Nephron progenitor cell (in vitro differentiated cells): Measurements from ENCODE around the gene LYRM4.
A peak's percentile ranks its signal among the peaks of the same experiment; 100 is the strongest.

Experiments
- DNase-seq: peaks from one replicate; pipeline ENCODE4 v3.0.0; 2021
- H3K27ac Mint-ChIP-seq: 2 replicates; pipeline ENCODE4 v1.8.0; 2021; ENCODE audit warnings: mild to moderate bottlenecking, moderate library complexity, mixed read lengths
- H3K27me3 Mint-ChIP-seq: 2 replicates; pipeline ENCODE4 v1.8.0; 2021; ENCODE audit warnings: mild to moderate bottlenecking, low read depth, mixed read lengths; ENCODE audit not compliant: poor library complexity
- H3K36me3 Mint-ChIP-seq: 2 replicates; pipeline ENCODE4 v1.8.0; 2021; ENCODE audit warnings: low read depth, mixed read lengths
- H3K4me1 Mint-ChIP-seq: 2 replicates; pipeline ENCODE4 v1.8.0; 2021; ENCODE audit warnings: mixed read lengths
- H3K4me3 Mint-ChIP-seq: 2 replicates; pipeline ENCODE4 v1.8.0; 2021; ENCODE audit warnings: mild to moderate bottlenecking, moderate library complexity, mixed read lengths
- H3K9me3 Mint-ChIP-seq: 2 replicates; pipeline ENCODE4 v1.8.0; 2021; ENCODE audit warnings: mild to moderate bottlenecking, moderate library complexity, mixed read lengths
- TF ChIP-seq, protein P1 (sequence below): fragments of 200-600 bp; sonication (generic); IDR thresholded peaks from 2 replicates; pipeline ENCODE4 v1.5.0; 2021; ENCODE audit warnings: antibody characterized with exemption

LYRM4 gene

DNA sequence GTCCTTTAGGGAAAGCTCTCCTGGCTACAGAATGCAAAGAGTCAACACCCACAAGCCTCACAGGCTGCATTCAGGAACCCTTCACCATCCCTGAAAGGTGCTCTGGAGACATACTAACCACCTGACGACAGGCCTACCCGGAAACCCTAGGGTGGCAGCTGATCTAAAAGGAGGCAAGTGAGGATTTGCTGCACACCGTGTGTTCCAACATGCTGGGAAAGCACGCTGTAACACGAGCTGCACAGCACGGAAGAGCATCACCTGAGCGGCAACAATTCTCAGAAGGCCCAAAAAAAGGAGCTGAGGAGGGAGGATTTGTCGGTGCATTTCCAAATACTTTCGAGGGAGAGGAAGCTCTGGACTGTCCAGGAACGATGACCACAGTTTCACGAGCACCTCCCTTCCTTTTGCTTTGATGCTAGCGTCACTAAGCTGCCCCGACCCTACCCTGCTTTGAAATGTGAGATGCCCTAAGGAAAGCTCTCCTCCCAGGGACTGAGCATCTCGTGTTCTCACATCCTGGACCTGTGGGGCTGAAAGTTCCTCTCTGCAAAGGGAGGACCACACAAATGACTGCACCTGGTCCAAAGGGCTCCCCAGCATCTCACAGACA lies 88.6 kb downstream of the LYRM4 start:
- Mint-ChIP-seq H3K36me3 (no peaks in the 10 kb centered on the region), H3K4me1 (peaks cover 79% of the 10 kb centered on the region), H3K27me3 (peaks cover 5% of the 10 kb centered on the region), H3K9me3 (no peaks in the 10 kb centered on the region), H3K27ac (peak overlapping the region; percentile 44), H3K4me3 (peak overlapping the region; percentile 32)
- TF ChIP-seq, protein P1, sequence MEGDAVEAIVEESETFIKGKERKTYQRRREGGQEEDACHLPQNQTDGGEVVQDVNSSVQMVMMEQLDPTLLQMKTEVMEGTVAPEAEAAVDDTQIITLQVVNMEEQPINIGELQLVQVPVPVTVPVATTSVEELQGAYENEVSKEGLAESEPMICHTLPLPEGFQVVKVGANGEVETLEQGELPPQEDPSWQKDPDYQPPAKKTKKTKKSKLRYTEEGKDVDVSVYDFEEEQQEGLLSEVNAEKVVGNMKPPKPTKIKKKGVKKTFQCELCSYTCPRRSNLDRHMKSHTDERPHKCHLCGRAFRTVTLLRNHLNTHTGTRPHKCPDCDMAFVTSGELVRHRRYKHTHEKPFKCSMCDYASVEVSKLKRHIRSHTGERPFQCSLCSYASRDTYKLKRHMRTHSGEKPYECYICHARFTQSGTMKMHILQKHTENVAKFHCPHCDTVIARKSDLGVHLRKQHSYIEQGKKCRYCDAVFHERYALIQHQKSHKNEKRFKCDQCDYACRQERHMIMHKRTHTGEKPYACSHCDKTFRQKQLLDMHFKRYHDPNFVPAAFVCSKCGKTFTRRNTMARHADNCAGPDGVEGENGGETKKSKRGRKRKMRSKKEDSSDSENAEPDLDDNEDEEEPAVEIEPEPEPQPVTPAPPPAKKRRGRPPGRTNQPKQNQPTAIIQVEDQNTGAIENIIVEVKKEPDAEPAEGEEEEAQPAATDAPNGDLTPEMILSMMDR = no peak
- peak; percentile 29 for DNase-seq

DNA sequence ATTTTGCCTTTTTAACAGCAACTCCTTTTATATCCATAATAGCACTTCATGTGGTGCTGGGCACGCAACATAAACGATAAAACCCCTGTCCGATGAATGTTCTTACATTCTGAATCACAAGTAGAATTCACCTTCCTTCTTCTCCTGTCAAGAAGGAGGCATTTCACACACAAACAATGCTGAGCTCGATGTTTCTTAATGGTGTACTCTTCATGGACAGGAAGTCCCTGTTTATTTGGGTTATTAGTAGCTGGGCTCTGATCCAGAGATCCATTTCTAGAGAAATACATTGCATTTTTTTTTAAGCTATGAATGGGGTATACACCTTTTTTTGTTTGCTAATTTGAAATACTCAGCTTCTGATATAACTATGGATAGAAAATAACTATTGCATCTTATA lies 93.2 kb downstream of the LYRM4 start:
- H3K27me3 Mint-ChIP-seq = peaks cover 5% of the 10 kb centered on the region
- peaks cover 46% of the 10 kb centered on the region for H3K4me1 Mint-ChIP-seq
- no peak overlapping the region for H3K27ac Mint-ChIP-seq
- H3K36me3 Mint-ChIP-seq = no peaks in the 10 kb centered on the region
- H3K4me3 Mint-ChIP-seq = no peak overlapping the region
- no peaks in the 10 kb centered on the region for H3K9me3 Mint-ChIP-seq
- TF ChIP-seq, protein P1 = no peak
- no peak for DNase-seq

DNA sequence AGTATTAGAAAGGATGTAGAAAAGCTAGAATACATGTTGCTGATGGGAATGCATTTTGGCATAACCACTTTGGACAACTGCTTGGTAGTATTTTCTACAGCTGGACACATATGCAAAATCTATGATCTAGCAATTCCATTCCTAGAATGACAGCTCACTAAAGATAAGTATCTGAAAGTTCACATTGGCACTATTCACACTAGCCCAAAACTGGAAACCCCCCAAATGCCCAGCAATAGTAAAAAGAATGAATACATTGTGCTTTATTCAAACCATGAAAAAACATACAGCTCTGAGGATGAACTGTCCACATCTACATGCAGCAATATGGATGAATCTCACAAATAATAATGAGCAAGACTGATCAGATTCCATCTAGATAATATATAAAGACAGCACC lies 96.7 kb downstream of the LYRM4 start:
- peaks cover 8% of the 10 kb centered on the region for H3K27me3 Mint-ChIP-seq
- no peak overlapping the region for H3K4me3 Mint-ChIP-seq
- DNase-seq = no peak
- peaks cover 23% of the 10 kb centered on the region for H3K4me1 Mint-ChIP-seq
- TF ChIP-seq, protein P1 = no peak
- no peaks in the 10 kb centered on the region for H3K9me3 Mint-ChIP-seq
- H3K27ac Mint-ChIP-seq = no peak overlapping the region
- H3K36me3 Mint-ChIP-seq = no peaks in the 10 kb centered on the region

DNA sequence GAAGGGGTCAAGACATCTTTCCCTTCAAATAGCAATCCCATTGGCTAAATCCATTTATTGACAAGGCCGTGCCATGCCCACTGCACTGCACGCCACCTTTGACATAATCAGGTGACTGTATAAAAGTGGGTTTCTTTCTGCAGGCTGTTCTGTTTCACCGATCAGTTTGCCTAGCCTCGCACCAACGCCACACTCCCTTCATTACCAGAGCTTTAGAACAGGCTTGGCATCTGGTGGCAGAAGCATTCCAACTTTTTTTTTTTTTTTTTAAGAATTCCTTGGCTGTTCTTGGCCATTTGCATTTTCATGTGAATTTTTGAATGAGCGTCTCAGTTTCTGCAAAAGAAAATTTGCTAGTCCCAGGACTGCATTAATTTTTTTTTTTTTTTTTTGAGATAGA lies 97.5 kb downstream of the LYRM4 start:
- no peak overlapping the region for H3K4me3 Mint-ChIP-seq
- TF ChIP-seq, protein P1 = no peak
- H3K27me3 Mint-ChIP-seq = peaks cover 8% of the 10 kb centered on the region
- DNase-seq = no peak
- H3K36me3 Mint-ChIP-seq = no peaks in the 10 kb centered on the region
- H3K9me3 Mint-ChIP-seq = no peaks in the 10 kb centered on the region
- H3K4me1 Mint-ChIP-seq = peaks cover 24% of the 10 kb centered on the region
- H3K27ac Mint-ChIP-seq = peak overlapping the region; percentile 34

DNA sequence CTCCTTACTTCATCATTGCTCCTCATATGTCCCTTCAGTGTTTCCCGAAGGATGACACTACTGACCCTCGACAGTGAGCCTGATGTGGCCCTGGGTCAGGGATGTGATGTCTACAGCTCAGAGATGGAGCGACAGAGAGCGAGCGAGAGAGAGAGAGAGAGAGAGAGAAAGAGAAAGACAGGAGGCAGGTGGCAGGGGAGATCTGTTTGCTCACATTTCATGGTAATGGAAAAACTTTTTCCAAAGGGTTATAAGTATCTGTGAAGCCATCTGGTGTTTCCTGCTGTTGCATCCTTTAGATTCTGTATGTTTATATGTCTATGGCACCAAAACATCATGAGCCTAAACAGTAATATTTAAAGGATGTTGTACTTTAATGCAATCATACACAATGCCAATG lies 98.4 kb downstream of the LYRM4 start:
- no peaks in the 10 kb centered on the region for H3K9me3 Mint-ChIP-seq
- TF ChIP-seq, protein P1 = no peak
- no peak overlapping the region for H3K27ac Mint-ChIP-seq
- no peaks in the 10 kb centered on the region for H3K36me3 Mint-ChIP-seq
- H3K27me3 Mint-ChIP-seq = peaks cover 7% of the 10 kb centered on the region
- DNase-seq = no peak
- H3K4me1 Mint-ChIP-seq = peaks cover 25% of the 10 kb centered on the region
- no peak overlapping the region for H3K4me3 Mint-ChIP-seq

DNA sequence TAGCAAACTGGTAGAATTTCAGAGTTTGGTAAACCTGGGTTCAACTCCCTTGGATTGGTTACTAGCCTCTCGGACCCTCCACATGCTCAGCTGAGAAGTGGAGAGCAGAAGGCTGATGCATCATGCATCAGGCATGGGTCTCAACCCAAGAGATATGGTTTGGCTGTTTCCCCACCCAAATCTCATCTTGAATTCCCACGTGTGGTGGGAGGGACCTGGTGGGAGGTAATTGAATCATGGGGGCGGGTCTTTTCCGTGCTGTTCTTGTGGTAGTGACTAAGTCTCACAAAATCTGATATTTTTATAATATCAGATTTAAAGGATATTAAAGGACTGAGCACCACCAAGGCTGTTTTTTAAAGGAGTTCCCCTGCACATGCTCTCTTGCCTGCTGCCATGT lies 100.5 kb downstream of the LYRM4 start:
- H3K36me3 Mint-ChIP-seq = no peaks in the 10 kb centered on the region
- H3K27me3 Mint-ChIP-seq = peaks cover 7% of the 10 kb centered on the region
- H3K27ac Mint-ChIP-seq = no peak overlapping the region
- H3K4me3 Mint-ChIP-seq = no peak overlapping the region
- DNase-seq = no peak
- TF ChIP-seq, protein P1 = no peak
- peaks cover 42% of the 10 kb centered on the region for H3K4me1 Mint-ChIP-seq
- no peaks in the 10 kb centered on the region for H3K9me3 Mint-ChIP-seq
